ENCODE measurements around the gene FGL2.
"Not testable (repeated sequence)": the region's sequence is repeated elsewhere in the genome, so short reads cannot be mapped to it uniquely, and the experiment has no call there.

Gene FGL2

DNA sequence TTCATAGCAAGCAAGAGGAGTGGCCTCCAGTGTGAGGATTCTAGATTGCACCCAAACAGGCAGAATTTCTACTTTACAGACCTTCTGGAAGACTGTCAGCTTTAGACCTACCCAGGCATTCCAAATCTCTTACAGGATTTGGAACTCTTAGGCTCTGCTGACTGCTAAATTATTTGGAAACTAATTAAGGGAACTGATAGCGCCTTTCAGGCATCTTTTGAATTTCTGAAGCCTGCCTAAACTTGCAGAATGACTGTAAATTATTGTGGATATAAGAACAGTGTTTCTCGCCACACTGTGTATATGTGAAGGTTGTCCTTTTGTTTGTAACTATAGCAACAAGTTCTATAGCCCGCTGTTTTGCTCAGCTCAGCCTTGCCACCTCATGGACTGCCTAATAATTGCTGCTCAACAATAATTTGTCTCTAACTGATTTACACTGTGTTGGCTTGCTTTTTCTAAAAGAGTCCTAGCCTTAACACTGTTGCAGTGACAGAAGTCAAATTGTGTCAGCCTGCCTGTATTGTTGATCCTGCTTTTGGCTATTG lies 44.6 kb downstream of the FGL2 start:
- DNase-seq = not testable (repeated sequence)

GRCh38 chr7:77152232-77152631 lies 47.4 kb downstream of the FGL2 start:
- not testable (repeated sequence) for DNase-seq

Data from NCI-H1436 (cell line).